H1 (cell line): ENCODE data around the gene PREX1. TPM values are rescaled to one million over a fixed set of nuclear protein-coding genes. Genes with fewer than 3 reads are reported as not detected.

Experiments used
- CTCF ChIA-PET: fragments of 300-600 bp; sonication (Branson Sonifier 250); formaldehyde crosslinking; loops from one replicate; lab custom pipeline; 2021; ENCODE audit not compliant: partially characterized antibody; lab: Charles Lee
- POLR2A ChIA-PET: fragments of 300-600 bp; sonication (Branson Sonifier 250); formaldehyde crosslinking; loops from one replicate; lab custom pipeline; 2021; ENCODE audit warnings: inconsistent platforms; ENCODE audit not compliant: partially characterized antibody; lab: Charles Lee
- DNase-seq, 2 experiments: peaks; one replicate each; pipeline versions ENCODE4 v3.0.0 to v3.0.0-alpha.2; 2010 to 2022; ENCODE audit warnings: low spot score in 2 of 2, low read depth in 1 of 2, mixed read lengths in 1 of 2
- FAIRE-seq: peaks from 2 replicates; lab custom pipeline; 2011; peaks lifted over from hg19 to GRCh38; lab: Jason Lieb, UNC
- H2AFZ ChIP-seq: 2 replicates; pipeline ENCODE4 v1.8.1; 2012; ENCODE audit warnings: low read length, inconsistent platforms
- H2AK5ac ChIP-seq: 2 replicates; pipeline ENCODE4 v1.6.1; 2013; ENCODE audit warnings: low read depth, low read length
- H2BK120ac ChIP-seq: replicated peaks from 2 replicates; pipeline ENCODE3; 2013; ENCODE audit warnings: low read depth, low read length, inconsistent platforms
- H2BK12ac ChIP-seq: 2 replicates; pipeline ENCODE4 v1.6.1; 2013; ENCODE audit warnings: low read depth, low read length
- H2BK15ac ChIP-seq: 2 replicates; pipeline ENCODE4 v1.6.1; 2013; ENCODE audit warnings: low read length
- H2BK20ac ChIP-seq: 2 replicates; pipeline ENCODE4 v1.6.1; 2013; ENCODE audit warnings: low read length
- H2BK5ac ChIP-seq: 2 replicates; pipeline ENCODE4 v1.6.1; 2013; ENCODE audit warnings: low read depth, low read length
- H3K14ac ChIP-seq: 2 replicates; pipeline ENCODE4 v1.6.1; 2013; ENCODE audit warnings: inconsistent platforms; ENCODE audit not compliant: insufficient read length
- H3K18ac ChIP-seq: 2 replicates; pipeline ENCODE4 v1.6.1; 2013; ENCODE audit warnings: low read length; ENCODE audit errors: extremely low read depth
- H3K23ac ChIP-seq: 2 replicates; pipeline ENCODE4 v1.6.1; 2013; ENCODE audit warnings: inconsistent platforms; ENCODE audit not compliant: insufficient read length
- H3K23me2 ChIP-seq: 2 replicates; pipeline ENCODE4 v1.6.1; 2013; ENCODE audit warnings: low read depth, low read length
- H3K27ac ChIP-seq: 2 replicates; pipeline ENCODE4 v1.6.1; 2011; ENCODE audit warnings: low read depth, low read length, inconsistent platforms
- H3K27me3 ChIP-seq, 4 experiments: replicated peaks in 1 of 4; 1 replicate in 1 of 4; 2 replicates in 3 of 4; pipeline versions ENCODE4 v1.6.1 to v1.8.1; 2011 to 2013; ENCODE audit warnings: low read length in 3 of 4, mild to moderate bottlenecking in 3 of 4, inconsistent platforms in 2 of 4, mixed read lengths in 2 of 4, moderate library complexity in 1 of 4; ENCODE audit not compliant: control insufficient read depth in 3 of 4, insufficient read depth in 3 of 4; ENCODE audit errors: extremely low read depth in 1 of 4
- H3K36me3 ChIP-seq, 4 experiments: 2 replicates each; pipeline versions ENCODE4 v1.6.1 to v1.8.1; 2011 to 2013; ENCODE audit warnings: mild to moderate bottlenecking in 4 of 4, low read length in 3 of 4, moderate library complexity in 2 of 4, control low read depth in 1 of 4, inconsistent platforms in 1 of 4; ENCODE audit not compliant: insufficient read depth in 4 of 4, control insufficient read depth in 2 of 4
- H3K4ac ChIP-seq: replicated peaks from 2 replicates; pipeline ENCODE3; 2013; ENCODE audit warnings: low read length, low read depth, mixed read lengths, inconsistent platforms; ENCODE audit not compliant: insufficient read length
- H3K4me1 ChIP-seq, 4 experiments: replicated peaks in 1 of 4; 1 replicate in 1 of 4; 2 replicates in 3 of 4; pipeline versions ENCODE4 v1.6.1 to v1.8.1; 2011 to 2013; ENCODE audit warnings: low read length in 3 of 4, inconsistent platforms in 2 of 4, mixed read lengths in 1 of 4; ENCODE audit not compliant: insufficient read depth in 4 of 4, control insufficient read depth in 3 of 4
- H3K4me2 ChIP-seq, 2 experiments: 2 replicates each; pipeline versions ENCODE4 v1.6.1 to v1.8.1; 2011 to 2013; ENCODE audit warnings: low read depth in 2 of 2, low read length in 2 of 2, control low read depth in 1 of 2, inconsistent platforms in 1 of 2, mild to moderate bottlenecking in 1 of 2; ENCODE audit not compliant: insufficient read depth in 1 of 2
- H3K4me3 ChIP-seq, 4 experiments: fragments of 200-600, 300-600 bp in 1 of 4; sonication (generic), shearing (Covaris generic), sonication (Bioruptor Twin) in 1 of 4; 2 replicates each; pipeline versions ENCODE4 v1.5.1 to v1.8.1; 2011 to 2016; ENCODE audit warnings: low read length in 4 of 4, low read depth in 3 of 4, control low read depth in 2 of 4, inconsistent platforms in 2 of 4, mild to moderate bottlenecking in 2 of 4, mixed read lengths in 1 of 4, moderate library complexity in 1 of 4; ENCODE audit not compliant: insufficient read depth in 2 of 4; ENCODE audit errors: extremely low read depth in 1 of 4
- H3K56ac ChIP-seq: replicated peaks from 2 replicates; pipeline ENCODE3; 2013; ENCODE audit warnings: low read depth, mild to moderate bottlenecking, mixed read lengths, low read length, inconsistent platforms; ENCODE audit not compliant: insufficient read length
- H3K79me1 ChIP-seq: 2 replicates; pipeline ENCODE4 v1.6.1; 2013; ENCODE audit warnings: low read depth, low read length, control low read depth
- H3K79me2 ChIP-seq, 2 experiments: 2 replicates each; pipeline versions ENCODE4 v1.6.1 to v1.8.1; 2012 to 2013; ENCODE audit warnings: low read length in 2 of 2, mild to moderate bottlenecking in 2 of 2, inconsistent platforms in 1 of 2; ENCODE audit not compliant: insufficient read depth in 2 of 2, control insufficient read depth in 1 of 2
- H3K9ac ChIP-seq, 4 experiments: replicated peaks in 1 of 4; 1 replicate in 1 of 4; 2 replicates in 3 of 4; pipeline versions ENCODE4 v1.6.1 to v1.8.1; 2011 to 2013; ENCODE audit warnings: low read depth in 3 of 4, low read length in 3 of 4, control low read depth in 2 of 4, mild to moderate bottlenecking in 2 of 4, moderate library complexity in 2 of 4, inconsistent platforms in 1 of 4; ENCODE audit errors: extremely low read depth in 1 of 4
- H3K9me3 ChIP-seq, 2 experiments: 2 replicates each; pipeline versions ENCODE4 v1.6.1 to v1.8.1; 2012 to 2013; ENCODE audit warnings: mild to moderate bottlenecking in 2 of 2, moderate library complexity in 2 of 2, control low read depth in 1 of 2, inconsistent platforms in 1 of 2, low read depth in 1 of 2, low read length in 1 of 2, mixed read lengths in 1 of 2; ENCODE audit not compliant: insufficient read depth in 2 of 2
- H4K20me1 ChIP-seq, 2 experiments: replicated peaks in 1 of 2; 2 replicates each; pipeline versions ENCODE3 to v1.8.1; 2011 to 2013; ENCODE audit warnings: inconsistent platforms in 2 of 2, low read length in 2 of 2, mild to moderate bottlenecking in 1 of 2; ENCODE audit not compliant: insufficient read depth in 2 of 2, control insufficient read depth in 1 of 2
- H4K5ac ChIP-seq: 2 replicates; pipeline ENCODE4 v1.6.1; 2013; ENCODE audit warnings: low read length, low read depth, mixed read lengths, inconsistent platforms; ENCODE audit not compliant: insufficient read length
- H4K8ac ChIP-seq: 2 replicates; pipeline ENCODE4 v1.8.0; 2013; ENCODE audit warnings: mild to moderate bottlenecking, moderate library complexity, low read length, inconsistent platforms; ENCODE audit not compliant: insufficient read depth; ENCODE audit errors: extremely low read depth
- H4K91ac ChIP-seq: replicated peaks from 2 replicates; pipeline ENCODE3; 2013; ENCODE audit warnings: low read length, mixed read lengths, inconsistent platforms; ENCODE audit not compliant: insufficient read length
- CBX8 ChIP-seq: fragments of 300-800, 300-1000 bp; sonication (generic); IDR thresholded peaks from 2 replicates; pipeline ENCODE4 v1.7.1; 2016; ENCODE audit warnings: low read depth, low read length, borderline replicate concordance
- CTBP2 ChIP-seq: IDR thresholded peaks from 2 replicates; pipeline ENCODE4 v1.7.0; 2011; ENCODE audit warnings: borderline replicate concordance, mild to moderate bottlenecking, moderate library complexity, mixed read lengths, low read length; ENCODE audit not compliant: insufficient read depth, insufficient read length
- E2F6 ChIP-seq: IDR thresholded peaks from 2 replicates; pipeline ENCODE4 v1.6.1; 2012; ENCODE audit warnings: inconsistent platforms
- JUND ChIP-seq: IDR thresholded peaks from 2 replicates; pipeline ENCODE4 v1.6.1; 2011; ENCODE audit warnings: mild to moderate bottlenecking, improper control_type of control experiment, low read length
- NANOG ChIP-seq: IDR thresholded peaks from 2 replicates; pipeline ENCODE4 v1.6.1; 2011; ENCODE audit warnings: low read length, low read depth, mild to moderate bottlenecking, inconsistent platforms; ENCODE audit not compliant: insufficient read depth, poor library complexity, severe bottlenecking
- POLR2A ChIP-seq, 2 experiments: IDR thresholded peaks; 1 replicate in 1 of 2; 2 replicates in 1 of 2; pipeline ENCODE4 v1.6.1; 2011; ENCODE audit warnings: low read depth in 2 of 2, low read length in 2 of 2, mild to moderate bottlenecking in 2 of 2; ENCODE audit errors: control extremely low read depth in 1 of 2
- POU5F1 ChIP-seq: IDR thresholded peaks from 2 replicates; pipeline ENCODE4 v1.6.1; 2011; ENCODE audit warnings: low read depth, mild to moderate bottlenecking, low read length, moderate library complexity
- RNF2 ChIP-seq: fragments of 200-900, 300-1000 bp; sonication (generic); IDR thresholded peaks from 2 replicates; pipeline ENCODE4 v1.7.1; 2016; ENCODE audit warnings: borderline replicate concordance, low read depth, mild to moderate bottlenecking, antibody characterized with exemption, low read length; ENCODE audit not compliant: poor library complexity, severe bottlenecking; ENCODE audit errors: missing control alignments
- RXRA ChIP-seq: IDR thresholded peaks from 2 replicates; pipeline ENCODE4 v1.6.1; 2011; ENCODE audit warnings: low read depth, mild to moderate bottlenecking, low read length, moderate library complexity; ENCODE audit not compliant: insufficient read depth
- SP1 ChIP-seq: IDR thresholded peaks from 2 replicates; pipeline ENCODE4 v1.6.1; 2011; ENCODE audit warnings: low read depth, low read length
- TEAD4 ChIP-seq: IDR thresholded peaks from 2 replicates; pipeline ENCODE4 v1.6.1; 2012; ENCODE audit warnings: low read depth, low read length, inconsistent platforms, mixed read lengths
- ZNF274 ChIP-seq: IDR thresholded peaks from 2 replicates; pipeline ENCODE4 v1.7.0; 2012; ENCODE audit warnings: low read length, borderline replicate concordance; ENCODE audit errors: extremely low read depth
- WGBS, 2 experiments: shearing (Covaris generic) in 1 of 2; methylation state at CpG; one replicate each; pipeline versions ENCODE4 v1.1.6 to v1.1.7; 2013 to 2015; ENCODE audit warnings: low lambda C conversion rate in 2 of 2, mixed read lengths in 2 of 2, inconsistent platforms in 1 of 2, low coverage in 1 of 2, missing lambda C conversion rate in 1 of 2; ENCODE audit not compliant: insufficient replicate concordance in 2 of 2, insufficient coverage in 1 of 2, insufficient read length in 1 of 2; ENCODE audit errors: extremely low coverage in 1 of 2, missing lambda C conversion rate in 1 of 2; 5-methylcytosine and 5-hydroxymethylcytosine counted together
- polyA plus RNA-seq, 7 experiments: library from polyadenylated mRNA; depleted of rRNA in 3 of 7; stranded (reverse) in 5 of 7; unstranded in 2 of 7; fragments of >200 nt in 5 of 7; fragments of 200-250 nt in 2 of 7; gene quantifications; 1 replicate in 5 of 7; 2 replicates in 1 of 7; 4 replicates in 1 of 7; pipeline versions ENCODE4 v1.2.1 to v1.2.3, GENCODE V29; 2011 to 2013; ENCODE audit warnings: missing spikeins in 2 of 7, mixed read lengths in 2 of 7
- total RNA-seq: library from RNA; stranded (reverse); fragmentation: NEBNext Ultra II Directional; extraction: Animal tissue kit (Norgen Biotek cat#: 25700); gene quantifications from 2 replicates; pipeline ENCODE4 v1.2.1, GENCODE V29; 2021
- TF ChIP-seq, protein P1 (sequence below): IDR thresholded peaks from 2 replicates; pipeline ENCODE4 v1.6.1; 2012; ENCODE audit warnings: inconsistent platforms

PREX1 gene
- total and polyA plus RNA-seq, 2 of the 8 experiments (the other 6 are each of a cell fraction or from before 2014, with no cell fraction given): 10.7 to 12.8 TPM

DNA sequence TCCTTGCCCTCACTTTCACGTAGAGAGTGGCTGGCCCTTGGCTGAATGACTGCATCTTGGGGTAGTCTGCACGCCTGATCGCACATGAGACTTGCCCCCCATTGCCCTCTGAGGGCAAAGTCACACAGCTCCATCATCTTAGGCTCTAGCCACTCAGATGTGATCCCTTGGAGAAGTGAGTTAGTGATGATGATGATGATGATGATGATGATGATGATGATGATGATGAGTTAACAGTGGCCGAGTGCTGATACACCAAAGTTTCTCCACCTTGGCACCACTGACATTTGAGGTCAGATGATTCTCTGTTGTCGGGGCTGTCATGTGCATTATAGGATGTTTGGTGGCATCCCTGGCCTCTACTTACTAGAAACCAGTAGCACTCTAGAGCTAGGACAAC is 84.0 kb downstream of the PREX1 start:
- Histone ChIP-seq H3K36me3 (no peaks in the 10 kb centered on the region), H4K5ac (no peak overlapping the region), H3K9ac (no peak overlapping the region), H4K91ac (no peak overlapping the region), H3K23me2 (no peaks in the 10 kb centered on the region), H3K4me2 (no peak overlapping the region), H3K56ac (no peak overlapping the region), H3K4me1 (peaks cover 0 to 18% (median 10%) of the 10 kb centered on the region in 4 experiments; a peak in 5 of 7 replicates), H3K27me3 (no peaks in the 10 kb centered on the region), H4K20me1 (no peaks in the 10 kb centered on the region), H2BK5ac (no peak overlapping the region), H2BK12ac (no peak overlapping the region), H2AFZ (no peak overlapping the region), H2BK15ac (no peak overlapping the region), H4K8ac (no peak overlapping the region), H2BK20ac (no peak overlapping the region), H3K18ac (no peak overlapping the region), H3K27ac (no peak overlapping the region), H3K4me3 (no peak overlapping the region), H3K79me1 (peaks cover 2% of the 10 kb centered on the region; the same call in 1 of the 2 replicates), H3K23ac (no peak overlapping the region), H3K9me3 (no peaks in the 10 kb centered on the region), H3K14ac (no peak overlapping the region), H3K4ac (no peak overlapping the region), H3K79me2 (no peaks in the 10 kb centered on the region), H2BK120ac (no peak overlapping the region), H2AK5ac (no peak overlapping the region)
- ChIA-PET CTCF (interaction anchor here (0.8 to 2.1 kb wide), 4 partner anchors 10 to 86 kb away, joined by 3 to 6 read pairs (median 4); no protein-coding TSS in a partner anchor), POLR2A (no interaction called here)
- 89% methylated on average over 5 of the region's 5 CpGs; no CpG with 5 or more reads in 1 of the 2 experiments for WGBS, 2 experiments
- DNase-seq: no peak
- no peak for FAIRE-seq
- TF ChIP-seq RNF2 (no peak), RXRA (no peak), CTBP2 (no peak), E2F6 (no peak), JUND (no peak), ZNF274 (no peak), TEAD4 (no peak), POLR2A (IDR thresholded peaks at IDR 0.05; ENCODE audit: control extremely low read depth in 1 of 2, low read depth in 2 of 2, low read length in 2 of 2) (no peak), CBX8 (no peak), POU5F1 (no peak), SP1 (no peak), NANOG (no peak)
- TF ChIP-seq, protein P1, sequence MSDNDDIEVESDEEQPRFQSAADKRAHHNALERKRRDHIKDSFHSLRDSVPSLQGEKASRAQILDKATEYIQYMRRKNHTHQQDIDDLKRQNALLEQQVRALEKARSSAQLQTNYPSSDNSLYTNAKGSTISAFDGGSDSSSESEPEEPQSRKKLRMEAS: no peak
